T-helper 17 cell (primary cell): ENCODE measurements around the gene TANK. TPM values are rescaled to one million over a fixed set of nuclear protein-coding genes. Genes with fewer than 3 reads are reported as not detected.

Experiments
- ATAC-seq: fragments of 150-1000 bp; cut with Tn5 transposase; 2 replicates; pipeline ENCODE4 v1.10.0; 2021; ENCODE audit warnings: mild to moderate bottlenecking, moderate library complexity
- DNase-seq, 3 donors: peaks; one replicate each; pipeline versions ENCODE4 v3.0.0 to v3.0.0-alpha.2; 2020 to 2021
- H3K9me3 ChIP-seq: one replicate; pipeline ENCODE4 v1.7.0; 2013; ENCODE audit warnings: low read length, mild to moderate bottlenecking; ENCODE audit not compliant: control insufficient read depth, poor library complexity, severe bottlenecking
- H3K27ac Mint-ChIP-seq: one replicate; pipeline ENCODE4 v1.8.0; 2022; ENCODE audit warnings: mild to moderate bottlenecking, moderate library complexity, mixed read lengths
- H3K27me3 Mint-ChIP-seq: one replicate; pipeline ENCODE4 v1.8.0; 2022; ENCODE audit warnings: mixed read lengths
- H3K36me3 Mint-ChIP-seq: one replicate; pipeline ENCODE4 v1.8.0; 2022; ENCODE audit warnings: low read depth, mixed read lengths
- H3K4me1 Mint-ChIP-seq: one replicate; pipeline ENCODE4 v1.8.0; 2022; ENCODE audit warnings: mild to moderate bottlenecking, mixed read lengths
- H3K4me3 Mint-ChIP-seq: one replicate; pipeline ENCODE4 v1.8.0; 2022; ENCODE audit warnings: mild to moderate bottlenecking, moderate library complexity, mixed read lengths
- total RNA-seq, 4 donors: library from RNA in 2 of 4; stranded (reverse) in 2 of 4; gene quantifications; one replicate each; pipeline ENCODE4 v1.2.3 and lab custom pipeline; 2022 to 2026

TANK gene
- total RNA-seq, 2 donors from 2014 or later, result 129 to 134 TPM

DNA sequence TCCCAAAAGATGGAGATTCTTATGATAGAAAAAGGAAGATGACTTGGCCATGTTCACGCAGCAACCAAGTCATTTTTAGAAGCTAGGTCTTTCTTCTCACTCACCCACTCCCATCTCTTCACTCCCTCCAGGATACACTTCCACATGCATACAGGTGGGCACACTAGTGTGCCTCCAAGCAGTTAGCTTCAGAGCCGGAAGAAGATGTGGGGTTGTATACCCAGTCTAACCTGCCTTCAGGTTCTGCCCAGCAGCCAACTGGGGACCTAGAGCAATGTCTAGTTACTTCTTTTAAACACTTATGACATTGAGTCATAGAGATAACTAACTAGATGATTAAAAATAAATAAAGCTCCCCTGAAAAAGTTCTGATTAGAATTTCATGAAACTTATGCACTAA, 21.8 kb upstream of the TANK start:
- ATAC-seq (peak; percentile 52), DNase-seq (peak in 1 of 3 donors; percentile 25)
- peaks cover 48% of the 10 kb centered on the region for H3K4me1 Mint-ChIP-seq
- no peaks in the 10 kb centered on the region for H3K27me3 Mint-ChIP-seq
- peak overlapping the region; percentile 99 for H3K27ac Mint-ChIP-seq
- no peaks in the 10 kb centered on the region for H3K9me3 ChIP-seq
- peaks cover 3% of the 10 kb centered on the region for H3K36me3 Mint-ChIP-seq
- peak overlapping the region; percentile 92 for H3K4me3 Mint-ChIP-seq

DNA sequence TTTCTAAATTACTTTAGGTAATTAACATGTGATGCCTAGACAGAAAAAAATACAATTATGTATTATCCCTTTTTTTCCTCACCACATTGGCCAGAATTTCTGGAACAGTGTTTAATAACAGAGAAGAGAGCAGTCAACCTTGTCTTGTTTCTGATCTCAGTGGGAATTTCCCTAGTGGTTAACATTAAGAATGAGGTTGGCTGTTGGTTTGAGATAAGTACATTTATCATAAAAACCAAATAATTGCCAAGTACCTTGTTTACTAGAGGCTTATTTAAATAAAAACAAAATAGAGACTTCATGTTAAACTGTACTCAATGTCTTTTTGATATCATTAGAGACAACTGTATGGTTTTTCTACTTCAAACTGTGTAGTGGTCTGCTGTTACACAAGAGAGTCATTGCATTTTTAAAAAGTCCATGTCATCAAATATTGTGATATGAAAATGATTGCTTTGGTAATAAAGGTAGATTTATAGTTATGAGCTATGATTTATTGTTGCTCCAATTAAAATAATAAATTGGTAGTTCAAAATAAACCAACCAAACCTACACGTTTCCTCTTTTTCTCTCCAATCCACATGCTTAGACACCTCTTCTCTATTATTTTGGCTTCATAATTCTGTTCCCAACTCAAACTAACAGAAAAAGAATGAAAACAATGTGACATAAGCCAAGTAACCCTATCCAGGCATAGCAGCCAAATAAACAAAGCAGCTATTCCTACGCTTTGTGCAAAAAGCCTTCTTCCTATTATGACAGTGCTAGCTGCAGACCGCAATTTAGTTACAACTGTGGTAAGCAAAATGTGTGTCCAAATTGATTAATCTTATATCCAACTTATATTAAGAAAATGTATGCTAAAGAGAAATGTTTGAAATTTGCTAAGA, 20.9 kb upstream of the TANK start:
- DNase-seq, result no peak
- peak overlapping the region; percentile 99 for H3K27ac Mint-ChIP-seq

DNA sequence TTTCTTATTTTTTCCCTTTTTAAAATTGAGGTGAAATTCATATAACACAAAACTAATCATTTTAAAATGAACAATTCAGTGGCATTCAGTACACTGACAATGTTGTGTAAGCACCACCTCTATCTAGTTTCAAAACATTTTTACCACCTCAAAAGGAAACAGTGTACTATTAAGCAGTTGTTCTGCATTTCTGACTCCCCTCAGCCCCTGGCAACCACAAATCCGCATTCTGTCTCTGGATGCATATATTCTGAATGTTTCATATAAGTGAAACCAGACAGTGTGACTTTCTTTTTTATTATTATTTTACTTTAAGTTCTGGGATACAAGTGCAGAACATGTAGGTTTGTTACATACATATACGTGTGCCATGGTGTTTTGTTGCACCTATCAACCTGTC, 19.2 kb upstream of the TANK start:
- H3K4me1 Mint-ChIP-seq, result peaks cover 64% of the 10 kb centered on the region
- ATAC-seq (no peak), DNase-seq (no peak)
- H3K4me3 Mint-ChIP-seq, result peak overlapping the region; percentile 76
- no peaks in the 10 kb centered on the region for H3K9me3 ChIP-seq
- H3K27ac Mint-ChIP-seq, result peak overlapping the region; percentile 99
- H3K36me3 Mint-ChIP-seq, result peaks cover 7% of the 10 kb centered on the region
- H3K27me3 Mint-ChIP-seq, result no peaks in the 10 kb centered on the region

More for the DNA sequence above, 20.9 kb upstream of the TANK start:
- H3K27me3 Mint-ChIP-seq, result no peaks in the 10 kb centered on the region
- peaks cover 57% of the 10 kb centered on the region for H3K4me1 Mint-ChIP-seq
- ATAC-seq, result peak; percentile 61
- H3K36me3 Mint-ChIP-seq, result peaks cover 7% of the 10 kb centered on the region
- H3K4me3 Mint-ChIP-seq, result peak overlapping the region; percentile 92
- no peaks in the 10 kb centered on the region for H3K9me3 ChIP-seq

DNA sequence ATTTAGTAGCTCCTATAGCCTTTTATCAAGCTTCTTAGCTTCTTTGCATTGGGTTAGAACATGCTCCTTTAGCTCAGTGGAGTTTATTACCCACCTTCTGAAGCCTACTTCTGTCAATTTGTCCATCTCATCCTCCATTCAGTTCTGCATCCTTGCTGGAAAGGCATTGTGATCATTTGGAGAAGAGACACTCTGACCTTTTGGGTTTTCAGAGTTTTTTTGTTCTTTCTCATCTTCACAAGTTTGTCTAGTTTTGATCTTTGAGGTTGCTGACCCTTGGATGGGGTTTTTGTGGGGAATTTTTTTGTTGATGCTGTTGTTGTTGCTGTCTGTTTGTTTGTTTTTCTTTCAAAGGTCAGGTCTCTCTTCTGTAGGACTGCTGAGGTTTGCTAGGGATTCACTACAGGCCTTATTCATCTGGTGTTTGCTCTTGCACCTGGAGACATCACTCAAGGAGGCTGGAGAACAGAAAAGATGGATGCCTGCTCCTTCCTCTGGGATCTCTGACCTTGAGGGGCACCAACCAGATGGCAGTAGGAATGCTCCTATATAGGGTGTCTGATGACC, 13.9 kb upstream of the TANK start:
- no peaks in the 10 kb centered on the region for H3K9me3 ChIP-seq
- no peak for DNase-seq
- ATAC-seq, result no peak
- no peak overlapping the region for H3K27ac Mint-ChIP-seq
- H3K36me3 Mint-ChIP-seq, result peaks cover 12% of the 10 kb centered on the region
- peak overlapping the region; percentile 5 for H3K4me3 Mint-ChIP-seq
- no peaks in the 10 kb centered on the region for H3K27me3 Mint-ChIP-seq
- peaks cover 48% of the 10 kb centered on the region for H3K4me1 Mint-ChIP-seq

DNA sequence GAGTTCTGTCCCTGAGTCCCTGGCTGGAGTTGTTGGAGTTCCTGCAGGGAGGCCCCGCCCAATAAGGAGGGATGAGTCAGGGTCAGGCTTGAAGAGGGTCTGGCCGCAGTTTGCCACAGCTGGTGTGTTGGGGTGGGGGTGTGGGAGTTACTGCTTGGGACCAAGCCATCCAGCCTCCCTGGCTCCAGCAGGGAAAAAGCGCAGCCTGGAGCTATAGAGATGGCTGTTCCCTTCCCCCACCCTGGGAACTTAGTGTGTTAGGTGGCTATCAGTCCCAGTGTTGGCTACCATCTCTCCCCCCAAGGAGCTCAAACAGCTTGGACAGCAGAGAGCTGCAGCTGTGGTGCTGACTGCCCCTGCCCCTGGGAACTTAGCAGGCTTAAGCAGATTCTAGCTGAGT, 13.2 kb upstream of the TANK start:
- no peak for DNase-seq
- Mint-ChIP-seq H3K27me3 (no peaks in the 10 kb centered on the region), H3K27ac (no peak overlapping the region), H3K36me3 (peaks cover 9% of the 10 kb centered on the region), H3K4me1 (peaks cover 43% of the 10 kb centered on the region), H3K4me3 (no peak overlapping the region)
- no peaks in the 10 kb centered on the region for H3K9me3 ChIP-seq
- no peak for ATAC-seq

DNA sequence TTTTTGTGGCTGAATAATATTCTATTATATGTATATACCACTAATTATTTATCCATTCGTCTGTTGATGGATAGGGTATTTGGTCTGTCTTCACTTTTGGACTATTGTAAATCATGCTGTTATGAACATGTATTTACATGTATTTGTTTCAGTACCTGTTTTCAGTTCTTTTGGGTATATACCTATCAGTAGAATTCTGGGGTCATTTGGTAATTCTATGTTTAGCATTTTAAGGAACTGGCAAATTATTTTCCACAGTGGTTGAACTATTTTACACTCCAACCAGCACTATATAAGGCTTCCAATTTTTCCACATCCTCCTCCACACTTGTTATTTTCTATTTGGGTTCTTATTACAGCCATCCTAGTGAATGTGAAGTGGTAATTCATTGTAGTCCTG, 12.4 kb upstream of the TANK start:
- H3K36me3 Mint-ChIP-seq, result peaks cover 9% of the 10 kb centered on the region
- no peak overlapping the region for H3K4me3 Mint-ChIP-seq
- no peak for ATAC-seq
- peaks cover 36% of the 10 kb centered on the region for H3K4me1 Mint-ChIP-seq
- no peak overlapping the region for H3K27ac Mint-ChIP-seq
- no peak for DNase-seq
- H3K9me3 ChIP-seq, result no peaks in the 10 kb centered on the region
- H3K27me3 Mint-ChIP-seq, result no peaks in the 10 kb centered on the region

DNA sequence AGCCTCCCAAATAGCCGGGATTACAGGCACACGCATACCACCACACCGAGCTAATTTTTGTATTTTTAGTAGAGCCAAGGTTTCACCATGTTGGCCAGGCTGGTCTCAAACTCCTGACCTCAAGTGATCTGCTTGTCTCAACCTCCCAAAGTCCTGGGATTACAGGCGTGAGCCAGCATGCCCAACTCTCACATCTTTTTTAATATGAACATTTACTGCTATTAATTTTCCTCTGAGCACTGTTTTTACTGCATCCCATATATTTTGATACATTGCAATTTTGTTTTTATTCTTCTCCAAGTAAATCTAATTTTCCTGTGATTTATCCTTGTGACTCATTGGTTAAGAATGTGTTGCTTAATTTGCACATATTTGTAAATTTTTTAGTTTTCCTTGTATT, 9.5 kb upstream of the TANK start:
- H3K27me3 Mint-ChIP-seq, result no peaks in the 10 kb centered on the region
- peaks cover 8% of the 10 kb centered on the region for H3K36me3 Mint-ChIP-seq
- peaks cover 18% of the 10 kb centered on the region for H3K4me1 Mint-ChIP-seq
- H3K9me3 ChIP-seq, result no peaks in the 10 kb centered on the region
- H3K4me3 Mint-ChIP-seq, result no peak overlapping the region
- ATAC-seq (no peak), DNase-seq (no peak)
- H3K27ac Mint-ChIP-seq, result no peak overlapping the region

DNA sequence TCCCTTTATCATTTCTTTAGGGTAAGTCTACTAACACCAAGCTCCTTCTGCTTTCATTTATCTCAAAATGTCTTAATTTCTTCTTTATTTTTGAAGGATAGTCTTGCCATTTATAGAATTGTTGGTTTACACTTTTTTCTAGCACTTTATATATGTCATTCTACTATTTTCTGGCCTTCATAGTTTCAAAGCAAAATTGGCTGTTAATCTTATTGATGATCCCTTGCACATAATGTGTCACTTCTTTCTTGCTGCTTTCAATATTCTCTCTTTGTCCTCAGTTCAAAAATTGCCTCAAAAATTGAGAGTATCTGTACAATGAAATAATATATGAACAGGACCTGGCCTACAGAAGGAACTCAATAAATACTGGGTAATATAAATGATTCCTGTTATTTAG, 7.9 kb upstream of the TANK start:
- peaks cover 18% of the 10 kb centered on the region for H3K4me1 Mint-ChIP-seq
- peaks cover 13% of the 10 kb centered on the region for H3K36me3 Mint-ChIP-seq
- no peak overlapping the region for H3K27ac Mint-ChIP-seq
- no peaks in the 10 kb centered on the region for H3K27me3 Mint-ChIP-seq
- ATAC-seq, result no peak
- DNase-seq, result no peak
- no peak overlapping the region for H3K4me3 Mint-ChIP-seq
- H3K9me3 ChIP-seq, result no peaks in the 10 kb centered on the region

DNA sequence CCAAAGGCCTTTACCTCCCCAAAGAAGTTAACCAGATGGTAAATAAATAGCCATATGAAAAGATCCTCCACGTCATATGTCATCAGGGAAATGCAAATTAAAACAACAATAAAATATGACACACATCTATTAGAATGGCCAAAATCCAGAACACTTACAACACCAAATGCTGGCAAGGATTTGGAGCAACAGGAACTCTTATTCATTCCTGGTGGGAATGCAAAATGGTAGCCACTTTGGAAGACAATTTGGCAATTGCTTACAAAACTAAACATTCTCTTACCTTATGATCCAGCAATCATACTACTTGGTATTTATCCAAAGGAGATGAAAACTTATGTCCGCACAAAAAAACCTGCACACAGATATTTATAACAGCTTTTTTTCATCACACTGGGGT, 1.3 kb upstream of the TANK start:
- Mint-ChIP-seq H3K36me3 (peaks cover 17% of the 10 kb centered on the region), H3K27ac (peak overlapping the region; percentile 100), H3K4me1 (peaks cover 42% of the 10 kb centered on the region), H3K4me3 (peak overlapping the region; percentile 55), H3K27me3 (no peaks in the 10 kb centered on the region)
- H3K9me3 ChIP-seq, result no peaks in the 10 kb centered on the region
- ATAC-seq, result no peak
- no peak for DNase-seq

DNA sequence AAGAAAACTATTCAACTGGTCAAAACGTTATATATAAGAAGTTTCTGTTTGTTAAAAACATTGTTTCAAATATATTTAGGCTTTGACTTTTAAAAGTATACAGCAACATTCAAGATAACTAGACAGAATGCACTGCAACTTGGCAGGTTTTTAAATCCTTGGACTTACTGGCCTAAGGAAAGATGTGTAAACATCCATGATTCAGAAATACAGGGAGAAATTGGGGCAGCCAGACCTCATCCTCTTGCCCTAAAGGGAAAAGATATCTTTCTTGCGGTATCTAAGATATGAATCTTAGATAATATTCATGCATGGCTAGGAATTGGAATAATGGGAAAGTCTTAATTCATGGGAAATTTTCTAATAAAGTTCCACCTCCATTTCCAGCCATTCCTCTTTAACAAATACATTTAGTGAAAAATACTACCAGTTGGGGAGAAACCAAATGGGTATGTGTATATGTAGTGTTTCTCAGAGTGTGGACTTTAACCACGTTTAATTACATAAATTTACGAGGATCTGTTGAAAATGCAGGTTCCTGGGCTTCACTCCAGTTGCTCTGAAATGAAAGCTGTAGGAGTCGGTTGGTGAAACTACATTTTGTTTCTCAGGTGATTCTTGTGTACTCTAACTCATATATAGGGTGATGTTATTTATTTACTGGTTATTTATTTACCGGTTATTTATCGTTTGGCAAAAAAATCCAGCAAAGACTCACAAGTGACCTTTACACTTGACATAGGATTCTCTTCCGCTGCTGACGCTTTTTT, 587 bp upstream of the TANK start:
- H3K4me1 Mint-ChIP-seq, result peaks cover 40% of the 10 kb centered on the region
- DNase-seq (no peak), ATAC-seq (no peak)
- H3K27ac Mint-ChIP-seq, result peak overlapping the region; percentile 100
- peak overlapping the region; percentile 100 for H3K4me3 Mint-ChIP-seq
- peaks cover 14% of the 10 kb centered on the region for H3K36me3 Mint-ChIP-seq
- no peaks in the 10 kb centered on the region for H3K9me3 ChIP-seq
- H3K27me3 Mint-ChIP-seq, result no peaks in the 10 kb centered on the region

DNA sequence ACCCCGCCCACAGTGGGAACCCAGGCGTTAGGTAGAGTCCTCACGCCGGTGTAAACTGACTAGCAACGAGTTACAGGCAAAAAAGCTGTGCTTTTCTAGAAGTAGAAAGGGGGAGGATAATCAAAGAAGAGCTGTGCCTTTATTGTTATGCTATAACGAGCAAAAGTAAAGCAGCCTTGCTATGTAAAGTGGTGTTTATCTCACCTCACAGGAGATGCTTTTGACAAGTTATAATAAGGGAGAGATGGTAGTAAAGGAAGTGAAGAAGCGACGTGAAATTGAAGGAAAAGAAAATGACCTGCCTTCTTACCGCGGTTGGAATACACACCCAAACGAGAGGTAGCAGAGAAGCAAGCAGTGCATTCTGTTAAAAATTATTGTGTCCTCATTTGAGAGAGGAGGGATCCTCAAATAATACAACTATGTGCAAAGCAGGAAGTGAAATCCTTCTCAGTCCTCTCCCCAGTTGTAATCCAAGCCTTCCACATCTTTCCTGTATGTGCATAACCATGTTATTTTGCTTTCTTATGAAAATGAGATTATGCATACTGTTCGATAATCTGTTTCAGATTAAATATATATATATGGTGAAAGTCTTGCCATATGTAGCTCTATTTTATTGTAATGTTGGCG, 962 bp downstream of the TANK start:
- Mint-ChIP-seq H3K4me3 (peak overlapping the region; percentile 100), H3K27me3 (no peaks in the 10 kb centered on the region), H3K4me1 (peaks cover 49% of the 10 kb centered on the region), H3K27ac (peak overlapping the region; percentile 100), H3K36me3 (peaks cover 13% of the 10 kb centered on the region)
- DNase-seq, result peak in 1 of 3 donors; percentile 21
- no peaks in the 10 kb centered on the region for H3K9me3 ChIP-seq
- ATAC-seq, result peak; percentile 38

DNA sequence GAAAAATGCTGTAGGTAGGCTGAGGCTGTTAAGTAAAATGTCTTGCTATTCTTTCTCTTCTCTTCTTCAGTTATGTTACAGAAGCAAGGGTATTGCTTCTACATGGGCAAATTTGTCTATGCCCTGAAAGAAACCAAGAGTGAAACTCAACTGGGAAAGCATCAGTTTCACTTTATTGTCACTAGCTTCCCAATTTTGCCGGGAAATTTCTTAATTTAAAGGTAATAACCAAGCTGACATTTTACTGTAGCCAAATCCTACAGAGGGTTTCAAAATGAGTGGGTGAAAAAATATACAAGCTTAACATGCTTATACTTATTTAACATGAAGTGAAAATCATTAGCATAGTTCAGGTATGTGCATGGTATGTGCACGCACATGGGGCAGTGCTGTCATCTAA, 3.2 kb downstream of the TANK start:
- H3K9me3 ChIP-seq, result no peaks in the 10 kb centered on the region
- Mint-ChIP-seq H3K4me1 (peaks cover 59% of the 10 kb centered on the region), H3K36me3 (peaks cover 9% of the 10 kb centered on the region), H3K27ac (peak overlapping the region; percentile 100), H3K4me3 (peak overlapping the region; percentile 86), H3K27me3 (no peaks in the 10 kb centered on the region)
- no peak for DNase-seq
- ATAC-seq, result no peak

DNA sequence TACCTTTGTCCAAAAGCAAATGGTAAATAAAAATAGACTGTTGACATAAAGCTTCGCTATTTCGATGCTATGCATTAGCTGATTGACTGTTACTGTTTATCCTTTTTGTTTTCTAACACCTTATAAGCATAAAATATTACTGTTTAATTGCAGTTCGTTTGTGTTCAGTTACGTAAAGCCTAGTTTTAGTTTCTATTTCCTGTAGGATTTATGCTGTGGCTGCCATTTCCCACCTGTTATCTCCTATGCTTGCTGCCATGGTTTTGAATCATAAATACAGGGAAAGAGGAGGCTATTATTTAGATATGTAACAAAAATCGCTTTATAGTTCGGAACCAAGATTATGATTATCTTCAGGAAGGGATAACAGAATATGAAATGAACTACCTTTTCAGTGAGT, 3.9 kb downstream of the TANK start:
- no peaks in the 10 kb centered on the region for H3K27me3 Mint-ChIP-seq
- peaks cover 9% of the 10 kb centered on the region for H3K36me3 Mint-ChIP-seq
- no peak for DNase-seq
- H3K4me3 Mint-ChIP-seq, result peak overlapping the region; percentile 86
- no peaks in the 10 kb centered on the region for H3K9me3 ChIP-seq
- H3K27ac Mint-ChIP-seq, result peak overlapping the region; percentile 100
- ATAC-seq, result no peak
- peaks cover 66% of the 10 kb centered on the region for H3K4me1 Mint-ChIP-seq
